NCI-H774 (cell line): ENCODE data around the gene PCDHGA3.
"Not testable (repeated sequence)": the region's sequence is repeated elsewhere in the genome, so short reads cannot be mapped to it uniquely, and the experiment has no call there.

Experiments
- DNase-seq: peaks from one replicate; lab custom pipeline; 2025; lab: John Stamatoyannopoulos, UW

Gene PCDHGA3

GRCh38 chr5:141383345-141383744 is 39.7 kb downstream of the PCDHGA3 start:
- DNase-seq: no peak

DNA sequence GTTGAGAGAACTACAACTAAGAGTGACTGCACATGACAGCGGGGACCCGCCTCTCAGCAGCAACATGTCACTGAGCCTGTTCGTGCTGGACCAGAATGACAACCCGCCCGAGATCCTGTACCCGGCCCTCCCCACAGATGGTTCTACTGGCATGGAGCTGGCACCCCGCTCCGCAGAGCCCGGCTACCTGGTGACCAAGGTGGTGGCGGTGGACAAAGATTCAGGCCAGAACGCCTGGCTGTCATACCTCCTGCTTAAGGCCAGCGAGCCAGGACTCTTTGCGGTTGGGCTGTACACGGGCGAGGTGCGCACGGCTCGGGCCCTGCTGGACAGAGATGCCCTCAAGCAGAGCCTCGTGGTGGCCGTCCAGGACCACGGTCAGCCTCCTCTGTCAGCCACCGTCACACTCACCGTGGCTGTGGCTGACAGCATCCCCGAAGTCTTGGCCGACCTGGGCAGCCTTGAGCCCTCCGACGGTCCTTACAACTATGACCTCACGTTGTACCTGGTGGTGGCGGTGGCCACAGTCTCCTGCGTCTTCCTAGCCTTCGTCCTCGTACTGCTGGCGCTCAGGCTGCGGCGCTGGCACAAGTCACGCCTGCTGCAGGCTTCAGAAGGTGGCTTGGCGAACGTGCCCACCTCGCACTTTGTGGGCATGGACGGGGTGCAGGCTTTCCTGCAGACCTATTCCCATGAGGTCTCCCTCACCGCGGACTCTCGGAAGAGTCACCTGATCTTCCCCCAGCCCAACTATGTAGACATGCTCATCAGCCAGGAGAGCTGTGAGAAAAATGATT is 41.0 kb downstream of the PCDHGA3 start:
- DNase-seq: no peak

DNA sequence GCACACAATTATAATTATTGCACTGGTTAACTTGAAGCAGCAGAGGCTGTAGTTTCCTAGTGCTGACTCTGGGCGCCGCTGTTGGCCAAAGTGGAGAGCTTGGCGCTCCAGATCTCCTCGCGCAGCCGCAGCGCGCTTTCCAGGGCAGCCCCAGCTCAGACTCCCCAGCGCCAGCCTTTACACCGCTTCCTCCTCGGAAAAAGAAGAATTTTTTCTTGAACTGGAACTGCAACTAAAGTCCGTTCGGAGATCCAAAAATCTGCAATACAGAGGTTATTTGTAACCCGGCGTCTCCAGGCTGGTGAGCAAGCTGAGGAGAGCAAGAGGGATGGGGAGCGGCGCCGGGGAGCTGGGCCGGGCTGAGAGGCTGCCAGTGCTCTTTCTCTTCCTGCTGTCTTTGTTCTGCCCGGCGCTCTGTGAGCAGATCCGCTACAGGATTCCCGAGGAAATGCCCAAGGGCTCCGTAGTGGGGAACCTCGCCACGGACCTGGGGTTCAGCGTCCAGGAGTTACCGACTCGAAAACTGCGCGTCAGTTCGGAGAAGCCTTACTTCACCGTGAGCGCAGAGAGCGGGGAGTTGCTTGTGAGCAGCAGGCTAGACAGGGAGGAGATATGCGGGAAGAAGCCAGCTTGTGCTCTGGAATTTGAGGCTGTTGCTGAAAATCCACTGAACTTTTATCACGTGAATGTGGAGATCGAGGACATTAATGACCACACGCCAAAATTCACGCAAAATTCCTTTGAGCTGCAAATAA is 44.1 kb downstream of the PCDHGA3 start, which contains the start of gene PCDHGB4:
Gene PCDHGB4 (plus strand): TSS at position 142 of the 755 bp plus-strand sequence. CDS start 187 bp downstream, at position 329.
- not testable (repeated sequence) for DNase-seq

DNA sequence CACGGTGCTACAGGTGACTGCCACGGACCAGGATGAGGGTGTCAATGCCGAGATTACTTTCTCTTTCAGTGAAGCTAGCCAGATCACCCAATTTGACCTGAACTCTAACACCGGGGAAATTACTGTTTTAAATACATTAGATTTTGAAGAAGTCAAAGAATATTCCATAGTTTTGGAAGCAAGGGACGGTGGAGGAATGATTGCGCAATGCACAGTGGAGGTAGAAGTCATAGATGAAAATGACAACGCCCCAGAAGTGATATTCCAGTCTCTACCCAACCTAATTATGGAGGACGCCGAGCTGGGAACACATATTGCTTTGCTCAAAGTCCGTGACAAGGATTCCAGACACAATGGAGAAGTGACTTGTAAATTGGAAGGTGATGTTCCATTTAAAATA is 45.0 kb downstream of the PCDHGA3 start:
- no peak for DNase-seq

- no peak for DNase-seq
These were observed 45.8 kb downstream of the PCDHGA3 start for GRCh38 chr5:141389153-141390042.

DNA sequence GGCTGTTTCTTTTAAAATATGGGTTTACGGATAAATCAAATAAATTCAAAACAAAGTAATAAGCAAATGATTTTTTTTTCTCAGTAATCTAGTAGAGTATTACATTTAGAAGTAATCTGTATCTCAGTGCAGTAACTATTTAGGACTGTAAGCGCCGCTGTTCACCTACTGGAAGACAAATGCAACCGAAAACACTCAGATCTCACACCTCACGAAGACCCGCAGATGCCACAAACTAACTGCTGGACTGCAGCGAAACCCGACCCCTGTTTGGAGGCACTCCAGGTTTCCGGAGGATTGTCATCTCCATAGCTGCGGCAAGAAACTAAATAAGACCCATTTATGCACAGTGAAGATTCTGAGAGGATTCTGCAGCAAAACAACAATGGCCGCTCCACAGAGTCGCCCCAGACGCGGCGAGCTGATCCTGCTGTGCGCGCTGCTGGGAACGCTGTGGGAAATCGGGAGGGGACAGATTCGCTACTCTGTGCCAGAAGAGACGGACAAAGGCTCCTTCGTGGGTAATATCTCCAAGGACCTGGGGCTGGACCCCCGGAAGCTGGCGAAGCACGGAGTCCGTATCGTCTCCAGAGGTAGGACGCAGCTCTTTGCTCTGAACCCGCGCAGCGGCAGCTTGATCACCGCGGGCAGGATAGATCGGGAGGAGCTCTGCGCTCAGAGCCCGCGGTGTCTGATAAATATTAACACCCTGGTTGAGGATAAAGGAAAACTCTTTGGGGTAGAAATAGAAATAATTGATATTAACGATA is 49.0 kb downstream of the PCDHGA3 start, which contains the start of gene PCDHGA8:
Gene PCDHGA8 (plus strand): TSS at position 205 of the 770 bp plus-strand sequence. CDS start 181 bp downstream, at position 386.
- no peak for DNase-seq

DNA sequence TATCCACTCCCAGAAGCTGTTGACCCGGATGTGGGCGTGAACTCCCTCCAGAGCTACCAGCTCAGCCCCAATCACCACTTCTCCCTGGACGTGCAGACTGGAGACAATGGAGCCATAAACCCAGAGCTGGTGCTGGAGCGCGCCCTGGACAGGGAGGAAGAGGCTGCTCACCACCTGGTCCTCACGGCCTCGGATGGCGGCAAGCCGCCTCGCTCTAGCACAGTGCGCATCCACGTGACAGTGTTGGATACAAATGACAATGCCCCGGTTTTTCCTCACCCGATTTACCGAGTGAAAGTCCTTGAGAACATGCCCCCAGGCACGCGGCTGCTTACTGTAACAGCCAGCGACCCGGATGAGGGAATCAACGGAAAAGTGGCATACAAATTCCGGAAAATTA is 49.6 kb downstream of the PCDHGA3 start:
- DNase-seq: no peak

DNA sequence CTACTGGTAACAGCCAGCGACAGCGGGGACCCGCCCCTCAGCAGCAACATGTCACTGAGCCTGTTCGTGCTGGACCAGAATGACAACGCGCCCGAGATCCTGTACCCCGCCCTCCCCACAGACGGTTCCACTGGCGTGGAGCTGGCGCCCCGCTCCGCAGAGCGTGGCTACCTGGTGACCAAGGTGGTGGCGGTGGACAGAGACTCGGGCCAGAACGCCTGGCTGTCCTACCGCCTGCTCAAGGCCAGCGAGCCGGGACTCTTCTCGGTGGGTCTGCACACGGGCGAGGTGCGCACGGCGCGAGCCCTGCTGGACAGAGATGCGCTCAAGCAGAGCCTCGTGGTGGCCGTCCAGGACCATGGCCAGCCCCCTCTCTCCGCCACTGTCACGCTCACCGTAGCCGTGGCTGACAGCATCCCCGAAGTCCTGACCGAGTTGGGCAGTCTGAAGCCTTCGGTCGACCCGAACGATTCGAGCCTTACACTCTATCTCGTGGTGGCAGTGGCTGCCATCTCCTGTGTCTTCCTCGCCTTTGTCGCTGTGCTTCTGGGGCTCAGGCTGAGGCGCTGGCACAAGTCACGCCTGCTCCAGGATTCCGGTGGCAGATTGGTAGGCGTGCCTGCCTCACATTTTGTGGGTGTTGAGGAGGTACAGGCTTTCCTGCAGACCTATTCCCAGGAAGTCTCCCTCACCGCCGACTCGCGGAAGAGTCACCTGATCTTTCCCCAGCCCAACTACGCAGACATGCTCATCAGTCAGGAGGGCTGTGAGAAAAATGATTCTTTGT is 51.0 kb downstream of the PCDHGA3 start:
- not testable (repeated sequence) for DNase-seq
